GM21515 (cell line): ENCODE measurements around the gene BARHL2.

Experiments used
- ATAC-seq: cut with Tn5 transposase; IDR thresholded peaks from one replicate; pipeline ENCODE4 v1.9.1; 2021; ENCODE audit not compliant: unreplicated experiment

The BARHL2 gene

GRCh38 chr1:90710579-90711536, 6.2 kb downstream of the BARHL2 start:
- no peak for ATAC-seq

- ATAC-seq, result no peak
Observed at GRCh38 chr1:90709535-90709934, 7.6 kb downstream of the BARHL2 start.

- ATAC-seq, result no peak
Observed at GRCh38 chr1:90708826-90709225, 8.3 kb downstream of the BARHL2 start.

GRCh38 chr1:90708236-90708786, 8.8 kb downstream of the BARHL2 start:
- ATAC-seq, result no peak

- ATAC-seq, result no peak
Observed at GRCh38 chr1:90707363-90707710, 9.8 kb downstream of the BARHL2 start.

GRCh38 chr1:90706437-90707362, 10.4 kb downstream of the BARHL2 start:
- ATAC-seq, result no peak

- ATAC-seq, result no peak
Observed at GRCh38 chr1:90705956-90706355, 11.1 kb downstream of the BARHL2 start.

GRCh38 chr1:90704817-90705216, 12.3 kb downstream of the BARHL2 start:
- no peak for ATAC-seq

- no peak for ATAC-seq
Observed at GRCh38 chr1:90694846-90695245, 22.3 kb downstream of the BARHL2 start.

GRCh38 chr1:90687747-90688146, 29.4 kb downstream of the BARHL2 start:
- ATAC-seq, result no peak

- ATAC-seq, result no peak
Observed at GRCh38 chr1:90675161-90675847, 41.8 kb downstream of the BARHL2 start.

- no peak for ATAC-seq
Observed at GRCh38 chr1:90671741-90672140, 45.4 kb downstream of the BARHL2 start.

- no peak for ATAC-seq
Observed at GRCh38 chr1:90671251-90671650, 45.9 kb downstream of the BARHL2 start.
